Activated T-cell treated with anti-CD3 and anti-CD28 coated beads for 1 hour (primary cell): ENCODE data around the gene ECT2L.
"Not testable (repeated sequence)": the region's sequence is repeated elsewhere in the genome, so short reads cannot be mapped to it uniquely, and the experiment has no call there.

Experiments used
- DNase-seq: peaks from one replicate; pipeline ENCODE4 v3.0.0-alpha.2; 2020; ENCODE audit warnings: low read depth

ECT2L gene

DNA sequence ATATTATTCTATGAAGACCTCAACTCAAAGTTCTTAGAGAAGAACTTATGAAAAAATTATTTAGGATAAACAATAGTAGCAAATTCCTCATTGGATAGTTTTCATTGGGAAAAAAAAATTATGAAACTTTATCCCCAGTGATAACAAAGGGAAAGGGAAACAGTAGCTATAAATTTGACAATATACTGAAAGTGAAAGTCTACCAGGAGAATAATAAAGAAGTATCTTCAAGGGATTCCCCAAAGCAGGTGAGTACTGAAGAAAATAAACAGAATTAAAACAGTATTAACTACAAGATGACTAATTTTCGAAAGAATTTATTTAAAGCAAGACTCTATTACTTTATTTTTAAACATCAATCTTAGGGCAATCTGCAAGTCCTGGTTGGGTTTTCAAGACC is 135.8 kb downstream of the ECT2L start:
- no peak for DNase-seq

DNA sequence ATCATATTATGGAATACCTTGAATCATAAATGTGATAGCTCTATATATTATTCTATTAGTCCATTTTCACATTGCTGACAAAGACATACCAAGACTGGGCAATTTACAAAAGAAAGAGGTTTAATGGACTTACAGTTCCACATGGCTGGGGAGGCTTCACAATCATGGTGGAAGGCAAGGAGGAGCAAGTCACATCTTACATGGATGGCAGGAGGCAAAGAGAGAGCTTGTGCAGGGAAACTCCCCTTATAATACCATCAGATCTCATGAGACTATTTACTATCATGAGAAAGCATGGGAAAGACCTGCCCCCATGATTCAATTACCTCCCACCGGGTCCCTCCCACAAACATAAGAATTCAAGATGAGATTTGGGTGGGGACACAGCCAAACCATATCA is 141.0 kb downstream of the ECT2L start:
- DNase-seq = not testable (repeated sequence)

DNA sequence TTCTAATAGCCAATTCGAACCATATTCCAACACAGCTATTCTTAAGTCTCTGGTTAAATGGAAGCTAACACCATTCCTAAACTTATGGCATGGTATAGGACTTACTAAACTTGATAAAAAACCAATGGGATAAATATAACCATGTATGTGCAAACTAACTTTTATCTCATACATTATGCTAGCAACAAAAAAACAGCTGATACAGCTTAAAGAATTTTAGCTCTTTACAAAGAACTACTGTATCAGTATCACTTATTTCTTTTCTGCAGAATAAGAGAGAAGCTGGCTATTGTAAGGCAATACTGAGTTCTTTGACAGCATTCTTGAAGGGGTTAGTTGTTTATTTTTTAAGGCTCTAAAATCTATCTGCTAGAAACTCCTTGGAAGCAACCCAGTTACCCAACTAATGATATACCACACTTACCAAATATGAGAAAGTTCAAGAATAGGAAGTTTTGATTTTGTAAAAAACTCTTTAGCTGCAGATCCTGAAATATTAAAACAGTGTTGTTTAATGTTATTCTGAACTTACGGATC is 147.3 kb downstream of the ECT2L start:
- DNase-seq = no peak

DNA sequence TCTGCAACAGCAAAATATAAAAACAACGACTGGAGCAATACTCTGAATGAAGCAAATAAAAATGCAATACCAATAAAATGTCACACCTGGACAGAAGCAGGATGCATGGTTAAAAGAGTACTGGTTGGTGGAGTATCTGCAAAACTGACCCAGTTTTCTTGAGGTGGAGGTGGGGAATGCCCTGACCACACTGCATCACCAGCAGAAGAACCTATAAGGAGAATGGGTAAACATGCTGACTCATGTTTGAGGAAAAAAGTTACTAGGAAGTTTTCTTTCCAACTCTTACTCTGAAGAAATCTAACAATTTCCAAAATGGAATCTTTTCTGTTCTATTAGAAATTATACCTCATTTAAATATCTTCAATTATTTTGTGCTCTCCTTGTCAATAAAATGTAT is 148.5 kb downstream of the ECT2L start:
- no peak for DNase-seq

DNA sequence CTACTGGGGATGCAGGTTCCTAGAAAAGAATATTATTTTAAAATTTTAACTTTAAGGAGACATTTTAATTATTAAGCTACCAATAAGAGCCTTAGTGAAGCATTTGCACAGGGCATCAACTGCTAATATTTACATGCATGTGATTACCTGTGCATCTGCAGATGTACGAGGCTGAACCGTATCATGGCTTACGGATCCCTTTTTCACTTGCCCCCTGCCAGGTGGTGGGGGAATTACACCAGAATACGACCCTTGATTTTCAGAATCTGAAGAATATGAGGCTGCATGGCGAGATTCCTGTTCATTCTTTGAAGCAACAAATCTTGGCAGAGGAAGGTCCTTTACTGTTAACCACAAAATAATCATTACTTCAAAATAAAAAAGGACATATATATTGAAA is 149.5 kb downstream of the ECT2L start:
- no peak for DNase-seq

DNA sequence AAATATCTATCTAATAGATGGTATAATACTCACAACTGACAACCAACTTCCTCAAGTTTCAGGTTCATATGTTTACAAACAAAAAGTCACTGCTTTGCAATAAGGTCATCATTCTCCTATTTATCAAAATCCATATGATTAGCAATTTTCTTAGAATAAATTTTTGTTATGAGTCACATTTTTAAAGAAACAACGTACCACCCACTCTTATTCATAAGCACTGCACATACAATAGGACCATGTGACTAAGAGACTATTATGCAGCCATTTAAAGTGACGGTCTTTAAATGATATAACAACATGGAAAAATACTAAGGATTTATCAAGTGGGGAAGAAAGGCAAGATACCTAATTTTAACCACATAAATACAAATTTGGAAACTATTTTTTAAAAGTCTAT is 152.1 kb downstream of the ECT2L start:
- DNase-seq = no peak

DNA sequence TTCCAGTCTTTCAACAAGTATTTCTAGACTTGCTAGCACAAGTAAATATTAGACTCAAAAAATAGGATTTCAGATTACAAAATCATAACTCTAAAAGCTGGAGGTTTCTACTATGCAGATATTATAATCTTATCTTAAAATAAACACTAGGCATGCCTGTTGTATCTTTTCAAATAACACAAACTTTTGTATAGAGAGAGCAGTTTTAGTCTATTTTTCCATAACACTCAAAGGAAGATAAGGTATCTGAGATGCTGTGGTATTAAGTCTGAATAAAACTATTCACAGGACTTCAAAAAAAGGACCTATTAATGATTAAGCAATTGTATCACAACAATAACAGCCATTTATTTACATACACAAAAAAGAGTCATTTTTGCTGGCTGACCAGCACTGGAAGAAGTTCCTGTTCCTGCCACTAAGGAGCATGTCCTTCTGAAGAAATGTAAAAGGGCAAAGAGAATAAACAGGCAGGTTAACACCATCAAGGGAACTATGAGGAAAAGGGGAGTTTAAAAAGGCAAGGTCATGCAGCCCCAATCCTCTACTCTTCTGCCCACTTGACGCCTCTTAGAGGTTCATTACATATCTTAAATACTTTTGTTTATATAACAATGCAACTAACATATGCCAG is 152.8 kb downstream of the ECT2L start:
- DNase-seq = no peak

DNA sequence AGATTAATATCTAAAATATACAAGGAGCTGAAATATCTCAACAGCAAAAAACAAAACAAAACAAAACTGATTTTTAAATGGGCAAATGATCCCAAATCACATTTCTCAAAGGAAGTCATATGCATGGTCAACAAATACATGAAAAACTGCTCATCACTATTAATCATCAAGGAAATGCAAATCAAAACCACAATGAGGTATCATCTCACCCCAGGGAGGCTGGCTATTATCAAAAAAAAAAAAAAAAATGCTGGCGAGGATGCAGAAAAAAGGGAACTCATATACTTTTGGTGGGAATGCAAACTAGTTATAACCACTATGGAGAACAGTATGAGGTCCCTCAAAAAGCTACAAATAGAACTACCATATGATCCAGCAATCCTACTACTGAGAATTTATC is 157.6 kb downstream of the ECT2L start:
- no peak for DNase-seq
